BLaER1 treated with 17β-estradiol and CSF1 and Interleukin-3, amounts not matched to agents 10 nM and 100 nM (cell line): Measurements from ENCODE around the gene LIPN.

Source experiments
- H3K27ac ChIP-seq, 11 experiments: shearing (Covaris generic); formaldehyde crosslinking; 2 replicates each; pipeline ENCODE4 v1.8.1; 2022
- H3K27me3 ChIP-seq, 11 experiments: shearing (Covaris generic); formaldehyde crosslinking; 2 replicates each; pipeline ENCODE4 v1.8.1; 2022
- H3K36me3 ChIP-seq, 11 experiments: shearing (Covaris generic); formaldehyde crosslinking; 2 replicates each; pipeline ENCODE4 v1.8.1; 2022
- H3K4me1 ChIP-seq, 10 experiments: shearing (Covaris generic); formaldehyde crosslinking; 2 replicates each; pipeline ENCODE4 v1.8.1; 2022
- H3K4me2 ChIP-seq, 11 experiments: shearing (Covaris generic); formaldehyde crosslinking; 2 replicates each; pipeline ENCODE4 v1.8.1; 2022
- H3K4me3 ChIP-seq, 10 experiments: shearing (Covaris generic); formaldehyde crosslinking; 2 replicates each; pipeline ENCODE4 v1.8.1; 2022
- H3K9ac ChIP-seq, 11 experiments: shearing (Covaris generic); formaldehyde crosslinking; 2 replicates each; pipeline ENCODE4 v1.8.1; 2022
- H3K9me3 ChIP-seq, 11 experiments: shearing (Covaris generic); formaldehyde crosslinking; replicated peaks in 1 of 11; 2 replicates each; pipeline ENCODE4 v1.8.1; 2022
- H4K20me1 ChIP-seq, 11 experiments: shearing (Covaris generic); formaldehyde crosslinking; 2 replicates each; pipeline ENCODE4 v1.8.1; 2022
- Cebpa-rat ChIP-seq, 11 experiments: shearing (Covaris generic); IDR thresholded peaks; 2 replicates each; pipeline ENCODE4 v1.8.1; 2022

Gene LIPN

GRCh38 chr10:88764110-88764509, 4.3 kb downstream of the LIPN start:
- peaks cover 0 to 20% (median 4%) of the 10 kb centered on the region in 10 experiments; a peak in 9 of 20 replicates for H3K4me1 ChIP-seq
- no peak overlapping the region for H3K27ac ChIP-seq
- no peak overlapping the region for H3K4me2 ChIP-seq
- H3K4me3 ChIP-seq: no peak overlapping the region
- no peak overlapping the region for H3K9ac ChIP-seq
- TF ChIP-seq Cebpa-rat (IDR thresholded peaks at IDR 0.05): no peak
- H3K27me3 ChIP-seq: no peaks in the 10 kb centered on the region
- no peaks in the 10 kb centered on the region for H3K9me3 ChIP-seq
- no peaks in the 10 kb centered on the region for H4K20me1 ChIP-seq
- H3K36me3 ChIP-seq: no peaks in the 10 kb centered on the region

GRCh38 chr10:88765816-88766215, 6.0 kb downstream of the LIPN start:
- H3K27ac ChIP-seq: no peak overlapping the region
- no peak overlapping the region for H3K4me3 ChIP-seq
- no peak overlapping the region for H3K9ac ChIP-seq
- peak overlapping the region in 4 of 11 experiments; percentile 1 to 28 (median 12); a peak in 5 of 22 replicates for H3K4me2 ChIP-seq
- H3K36me3 ChIP-seq: no peaks in the 10 kb centered on the region
- TF ChIP-seq Cebpa-rat (IDR thresholded peaks at IDR 0.05): no peak
- no peaks in the 10 kb centered on the region for H3K9me3 ChIP-seq
- H3K4me1 ChIP-seq: peaks cover 0 to 10% (median 2%) of the 10 kb centered on the region in 10 experiments; a peak in 7 of 20 replicates
- H3K27me3 ChIP-seq: no peaks in the 10 kb centered on the region
- H4K20me1 ChIP-seq: no peaks in the 10 kb centered on the region

DNA sequence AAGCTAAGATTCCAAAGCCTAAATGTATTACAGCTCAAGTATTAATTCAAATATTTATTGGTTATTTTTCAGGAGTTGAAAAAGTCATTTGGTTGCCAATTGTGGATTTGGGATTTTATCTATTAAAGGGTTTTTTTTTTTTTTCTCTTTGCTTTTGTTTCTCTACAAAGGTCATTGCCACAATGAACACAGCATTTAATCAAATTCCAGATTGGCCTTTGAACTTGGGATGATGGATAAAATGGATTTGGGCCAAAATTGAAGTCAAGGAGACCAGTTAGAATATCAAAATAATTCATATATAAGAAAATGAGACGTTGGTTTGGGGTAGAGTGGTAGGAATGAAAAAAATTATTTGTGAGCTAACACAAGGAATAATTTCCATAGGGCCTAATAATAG, 9.6 kb downstream of the LIPN start:
- Histone ChIP-seq H3K4me2 (no peak overlapping the region), H3K9me3 (peaks cover 0 to 17% (median 5%) of the 10 kb centered on the region in 11 experiments; a peak in 11 of 22 replicates), H3K4me3 (no peak overlapping the region), H3K27me3 (no peaks in the 10 kb centered on the region), H3K27ac (no peak overlapping the region), H3K36me3 (no peaks in the 10 kb centered on the region), H3K4me1 (peaks cover 0 to 10% (median 2%) of the 10 kb centered on the region in 10 experiments; a peak in 7 of 20 replicates), H3K9ac (no peak overlapping the region), H4K20me1 (no peaks in the 10 kb centered on the region)
- no peak for TF ChIP-seq Cebpa-rat (IDR thresholded peaks at IDR 0.05)

GRCh38 chr10:88781206-88781605, 21.4 kb downstream of the LIPN start:
- Histone ChIP-seq H3K27me3 (no peaks in the 10 kb centered on the region), H3K27ac (no peak overlapping the region), H3K4me1 (peaks cover 3 to 6% (median 4%) of the 10 kb centered on the region in 10 experiments; a peak in 8 of 20 replicates), H3K4me3 (no peak overlapping the region), H3K36me3 (no peaks in the 10 kb centered on the region), H3K9me3 (no peaks in the 10 kb centered on the region), H3K4me2 (no peak overlapping the region), H3K9ac (no peak overlapping the region), H4K20me1 (no peaks in the 10 kb centered on the region)
- no peak for TF ChIP-seq Cebpa-rat (IDR thresholded peaks at IDR 0.05)

- H3K4me3 ChIP-seq: no peak overlapping the region
- no peaks in the 10 kb centered on the region for H3K9me3 ChIP-seq
- no peak overlapping the region for H3K27ac ChIP-seq
- no peaks in the 10 kb centered on the region for H4K20me1 ChIP-seq
- H3K4me1 ChIP-seq: peaks cover 3 to 6% (median 4%) of the 10 kb centered on the region in 10 experiments; a peak in 8 of 20 replicates
- no peak overlapping the region for H3K9ac ChIP-seq
- no peaks in the 10 kb centered on the region for H3K27me3 ChIP-seq
- no peak for TF ChIP-seq Cebpa-rat (IDR thresholded peaks at IDR 0.05)
- H3K36me3 ChIP-seq: no peaks in the 10 kb centered on the region
- no peak overlapping the region for H3K4me2 ChIP-seq
Observed at GRCh38 chr10:88782222-88782621, 22.4 kb downstream of the LIPN start.

DNA sequence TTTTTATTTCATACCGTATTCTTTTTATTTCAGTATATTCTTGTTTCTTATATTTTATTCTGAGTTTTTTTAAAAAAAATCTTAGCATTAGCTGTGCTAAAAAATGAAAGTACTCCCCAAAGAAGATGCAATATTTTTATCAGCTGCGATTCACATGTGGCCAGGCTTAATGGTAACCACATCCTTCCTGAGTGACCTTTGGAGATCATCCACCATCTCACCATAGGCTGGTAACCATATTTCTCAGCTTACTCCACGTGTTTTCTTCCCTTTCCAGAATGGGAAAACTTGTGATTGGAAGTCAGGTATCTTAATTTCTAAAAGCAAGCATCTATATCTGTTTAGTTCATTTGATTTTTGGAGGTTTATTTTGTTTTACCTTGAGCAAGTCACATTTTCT, 23.9 kb downstream of the LIPN start:
- Histone ChIP-seq H3K4me1 (peaks cover 3 to 6% (median 4%) of the 10 kb centered on the region in 10 experiments; a peak in 8 of 20 replicates), H3K27me3 (no peaks in the 10 kb centered on the region), H3K36me3 (no peaks in the 10 kb centered on the region), H3K9ac (no peak overlapping the region), H3K4me3 (no peak overlapping the region), H3K27ac (no peak overlapping the region), H4K20me1 (no peaks in the 10 kb centered on the region), H3K9me3 (no peaks in the 10 kb centered on the region), H3K4me2 (peak overlapping the region in 10 of 11 experiments; percentile 19 to 53 (median 35); a peak in 9 of 22 replicates)
- TF ChIP-seq Cebpa-rat (IDR thresholded peaks at IDR 0.05): no peak

DNA sequence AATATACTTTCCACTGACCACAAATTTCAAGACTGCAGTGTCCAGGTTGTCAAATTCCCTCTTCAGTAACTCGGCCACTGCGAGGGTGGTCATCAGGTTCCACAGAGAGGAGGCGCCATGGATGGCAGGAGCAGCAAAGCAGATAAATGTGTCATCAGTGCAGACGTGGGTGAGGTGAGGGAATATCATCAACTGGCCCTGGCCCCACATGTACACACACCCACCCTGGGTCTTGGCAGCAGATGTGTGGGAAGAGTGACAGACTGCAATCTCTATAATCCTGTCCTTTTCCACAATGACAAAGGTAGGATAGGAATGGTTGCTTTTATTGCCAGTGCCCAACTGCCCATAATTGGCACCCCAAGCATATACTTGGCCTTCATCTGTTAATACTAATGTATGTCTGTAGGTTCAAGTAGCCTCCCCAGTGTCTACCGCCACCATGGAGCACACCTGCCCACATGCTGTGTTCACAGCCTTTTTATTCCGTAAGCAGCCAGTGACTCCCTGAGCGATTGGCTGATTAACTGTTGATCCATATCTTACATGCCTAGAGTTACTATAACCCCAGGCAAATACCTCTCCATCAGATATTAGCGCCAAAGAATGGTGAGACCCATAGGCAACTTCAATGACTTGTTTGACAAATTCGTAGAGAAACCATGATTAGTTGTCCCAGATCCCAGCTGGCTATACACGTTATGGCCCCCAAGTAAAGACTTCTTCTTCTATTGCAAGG, 26.4 kb downstream of the LIPN start:
- H3K4me2 ChIP-seq: no peak overlapping the region
- TF ChIP-seq Cebpa-rat (IDR thresholded peaks at IDR 0.05): no peak
- no peaks in the 10 kb centered on the region for H3K9me3 ChIP-seq
- no peak overlapping the region for H3K4me3 ChIP-seq
- H3K4me1 ChIP-seq: peaks cover 3 to 6% (median 4%) of the 10 kb centered on the region in 10 experiments; a peak in 8 of 20 replicates
- no peak overlapping the region for H3K27ac ChIP-seq
- H3K9ac ChIP-seq: no peak overlapping the region
- H4K20me1 ChIP-seq: no peaks in the 10 kb centered on the region
- H3K36me3 ChIP-seq: no peaks in the 10 kb centered on the region
- H3K27me3 ChIP-seq: no peaks in the 10 kb centered on the region

- Histone ChIP-seq H4K20me1 (no peaks in the 10 kb centered on the region), H3K4me3 (no peak overlapping the region), H3K27me3 (no peaks in the 10 kb centered on the region), H3K36me3 (no peaks in the 10 kb centered on the region), H3K9ac (no peak overlapping the region), H3K4me2 (no peak overlapping the region), H3K4me1 (peaks cover 4 to 15% (median 5%) of the 10 kb centered on the region in 10 experiments; a peak in 13 of 20 replicates), H3K9me3 (no peaks in the 10 kb centered on the region), H3K27ac (no peak overlapping the region)
- no peak for TF ChIP-seq Cebpa-rat (IDR thresholded peaks at IDR 0.05)
Observed at GRCh38 chr10:88787463-88787862, 27.6 kb downstream of the LIPN start.

DNA sequence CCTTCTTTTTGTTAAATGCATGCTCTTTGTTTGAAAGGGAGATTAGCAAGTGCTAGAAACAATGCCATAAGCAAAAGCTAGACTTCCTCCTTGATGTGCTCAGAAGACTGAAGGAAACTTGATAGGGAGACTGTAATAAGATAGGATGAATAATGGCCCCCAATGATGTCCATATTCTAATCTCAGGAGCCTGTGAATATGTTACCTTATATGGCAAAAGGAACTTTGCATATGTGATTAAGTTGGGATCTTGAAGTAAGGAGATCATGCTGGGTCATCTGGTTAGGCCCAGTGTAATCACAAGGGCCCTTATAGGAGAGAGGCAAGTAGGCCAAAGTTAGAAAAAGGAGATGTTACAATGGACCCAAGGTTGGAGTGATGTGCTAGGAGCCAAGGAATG, 29.1 kb downstream of the LIPN start:
- Histone ChIP-seq H3K27ac (no peak overlapping the region), H3K4me1 (peaks cover under 1 to 23% (median 2%) of the 10 kb centered on the region in 10 experiments; a peak in 12 of 20 replicates), H4K20me1 (no peaks in the 10 kb centered on the region), H3K9ac (no peak overlapping the region), H3K9me3 (no peaks in the 10 kb centered on the region), H3K36me3 (no peaks in the 10 kb centered on the region), H3K27me3 (no peaks in the 10 kb centered on the region), H3K4me3 (no peak overlapping the region), H3K4me2 (no peak overlapping the region)
- no peak for TF ChIP-seq Cebpa-rat (IDR thresholded peaks at IDR 0.05)

DNA sequence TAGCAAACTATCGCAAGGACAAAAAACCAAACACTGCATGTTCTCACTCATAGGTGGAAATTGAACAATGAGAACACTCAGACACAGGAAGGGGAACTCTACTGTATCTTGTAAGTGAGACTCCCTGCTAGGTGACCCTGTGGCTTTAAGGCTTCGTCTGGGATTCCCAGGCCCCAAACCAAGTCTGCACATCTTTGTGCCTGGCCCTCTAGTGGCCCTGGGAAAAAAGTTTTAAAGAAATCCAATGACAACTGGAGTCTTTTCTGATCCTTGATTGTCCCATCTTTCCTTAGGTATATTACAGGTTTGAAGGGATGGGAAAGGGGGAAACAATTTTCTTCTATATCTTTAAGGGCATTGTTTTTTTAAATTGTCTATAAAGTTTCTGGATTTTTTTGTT, 32.1 kb downstream of the LIPN start:
- H3K9me3 ChIP-seq: no peaks in the 10 kb centered on the region
- no peaks in the 10 kb centered on the region for H4K20me1 ChIP-seq
- no peak for TF ChIP-seq Cebpa-rat (IDR thresholded peaks at IDR 0.05)
- H3K4me2 ChIP-seq: peak overlapping the region in 3 of 11 experiments; percentile 36 to 40 (median 40); a peak in 3 of 22 replicates
- H3K36me3 ChIP-seq: no peaks in the 10 kb centered on the region
- H3K9ac ChIP-seq: no peak overlapping the region
- peaks cover 0 to 25% (median 1%) of the 10 kb centered on the region in 10 experiments; a peak in 9 of 20 replicates for H3K4me1 ChIP-seq
- no peaks in the 10 kb centered on the region for H3K27me3 ChIP-seq
- H3K4me3 ChIP-seq: no peak overlapping the region
- peak overlapping the region in 1 of 11 experiments; percentile 32; a peak in 1 of 22 replicates for H3K27ac ChIP-seq
